Lung (tissue), 12 donors: Measurements from ENCODE around the gene STT3B. TPM values are rescaled to one million over a fixed set of nuclear protein-coding genes. Genes with fewer than 3 reads are reported as not detected.
A peak's percentile ranks its signal among the peaks of the same experiment; 100 is the strongest.

Experiments used
- ATAC-seq: fragments of 200-7000 bp; cut with Tn5 transposase; one replicate; pipeline ENCODE4 v1.9.1; 2020; ENCODE audit warnings: moderate number of reproducible peaks; ENCODE audit not compliant: insufficient read depth, low FRiP score
- DNase-seq, 3 donors: peaks; one replicate each; pipeline ENCODE4 v3.0.0-alpha.2; 2013 to 2017
- H3K27ac ChIP-seq, 2 donors: one replicate each; pipeline ENCODE4 v1.5.1; 2013; ENCODE audit warnings: mild to moderate bottlenecking in 2 of 2, moderate library complexity in 2 of 2, control low read depth in 1 of 2, inconsistent platforms in 1 of 2, low read depth in 1 of 2, low read length in 1 of 2
- H3K27me3 ChIP-seq, 3 donors: one replicate each; pipeline ENCODE4 v1.5.1; 2013; ENCODE audit warnings: low read length in 2 of 3; ENCODE audit not compliant: control insufficient read depth in 3 of 3, insufficient read depth in 3 of 3
- H3K36me3 ChIP-seq, 4 donors: one replicate each; pipeline ENCODE4 v1.5.1; 2013; ENCODE audit warnings: low read length in 4 of 4, mild to moderate bottlenecking in 1 of 4, moderate library complexity in 1 of 4; ENCODE audit not compliant: control insufficient read depth in 4 of 4, insufficient read depth in 4 of 4
- H3K4me1 ChIP-seq, 5 donors: one replicate each; pipeline ENCODE4 v1.5.1; 2013; ENCODE audit warnings: low read length in 5 of 5, mild to moderate bottlenecking in 2 of 5, moderate library complexity in 1 of 5; ENCODE audit not compliant: control insufficient read depth in 5 of 5, insufficient read depth in 5 of 5
- H3K4me3 ChIP-seq: one replicate; pipeline ENCODE4 v1.5.1; 2013; ENCODE audit warnings: mild to moderate bottlenecking, control low read depth, moderate library complexity
- H3K9ac ChIP-seq, 2 donors: one replicate each; pipeline ENCODE4 v1.5.1; 2013; ENCODE audit warnings: low read length in 2 of 2, control low read depth in 1 of 2; ENCODE audit not compliant: insufficient read depth in 1 of 2
- H3K9me3 ChIP-seq, 4 donors: one replicate each; pipeline ENCODE4 v1.5.1; 2013; ENCODE audit warnings: low read length in 3 of 4, mild to moderate bottlenecking in 1 of 4, moderate library complexity in 1 of 4; ENCODE audit not compliant: control insufficient read depth in 4 of 4, insufficient read depth in 3 of 4
- WGBS, 2 donors: extraction: QIAGEN DNeasy Blood & Tissue Kit; methylation state at CpG; one replicate each; pipeline ENCODE4 v1.1.7; 2013; 5-methylcytosine and 5-hydroxymethylcytosine counted together
- polyA plus RNA-seq, 2 donors: library from polyadenylated mRNA; stranded (reverse); fragments of 200-250 nt; gene quantifications; one replicate each; pipeline ENCODE4 v1.2.1, GENCODE V29; 2013
- total RNA-seq, 2 donors: library from RNA; depleted of rRNA in 1 of 2; stranded (reverse); fragments of >200 nt in 1 of 2; gene quantifications; one replicate each; pipeline ENCODE4 v1.2.1, GENCODE V29; 2014 to 2021
- TF ChIP-seq, protein P1 (sequence below): IDR thresholded peaks from 2 replicates; pipeline ENCODE4 v1.5.1; 2012; ENCODE audit warnings: mild to moderate bottlenecking; ENCODE audit errors: control extremely low read depth, extremely low read depth
- donor health status: control.
- donor health status: control.
- donor health status: Bipolar disorder and iron deficiency.
- donor health status: healthy.
- donor health status: DM: yes; HTN: yes; CAD: no.

STT3B gene
- total and polyA plus RNA-seq, 4 donors, result 39.3 to 217 (median 85.5) TPM

DNA sequence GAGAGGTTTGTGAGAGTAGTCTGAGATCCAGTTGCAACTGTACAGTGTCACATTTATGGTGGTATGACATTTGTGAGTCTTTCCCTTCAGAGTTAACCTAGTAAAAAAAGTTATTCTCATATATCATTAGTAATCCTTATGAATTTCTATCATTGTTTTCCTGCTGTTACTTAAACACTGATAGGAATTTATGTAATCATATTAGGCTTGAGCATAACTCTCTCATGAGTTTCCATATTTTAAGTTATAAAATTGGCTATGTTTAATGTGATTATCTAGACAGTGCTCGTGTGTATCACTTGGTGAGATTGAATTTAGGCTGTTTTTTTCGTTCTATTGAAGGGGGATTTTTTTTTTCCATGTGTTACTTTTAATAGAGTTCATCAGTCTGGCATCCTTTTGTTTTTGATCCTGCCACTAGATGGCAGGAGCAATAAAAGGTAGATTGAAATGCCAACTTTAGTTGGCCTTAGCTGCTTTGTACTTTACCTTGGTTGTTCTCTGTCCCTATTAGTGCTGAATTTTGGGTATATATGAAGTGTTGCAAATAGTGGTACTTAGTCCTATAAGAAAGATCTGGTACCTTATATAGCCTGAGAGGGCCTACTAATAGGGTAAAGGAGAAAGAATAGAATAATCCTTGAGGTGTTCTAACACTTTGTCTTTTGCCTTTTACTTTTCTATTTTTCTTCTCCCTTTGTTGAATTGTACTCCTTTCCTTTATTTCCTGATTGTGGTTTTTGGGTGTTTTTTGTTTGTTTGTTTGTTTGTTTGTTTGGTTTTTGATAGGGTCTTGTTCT lies 17.9 kb downstream of the STT3B start:
- TF ChIP-seq, protein P1, sequence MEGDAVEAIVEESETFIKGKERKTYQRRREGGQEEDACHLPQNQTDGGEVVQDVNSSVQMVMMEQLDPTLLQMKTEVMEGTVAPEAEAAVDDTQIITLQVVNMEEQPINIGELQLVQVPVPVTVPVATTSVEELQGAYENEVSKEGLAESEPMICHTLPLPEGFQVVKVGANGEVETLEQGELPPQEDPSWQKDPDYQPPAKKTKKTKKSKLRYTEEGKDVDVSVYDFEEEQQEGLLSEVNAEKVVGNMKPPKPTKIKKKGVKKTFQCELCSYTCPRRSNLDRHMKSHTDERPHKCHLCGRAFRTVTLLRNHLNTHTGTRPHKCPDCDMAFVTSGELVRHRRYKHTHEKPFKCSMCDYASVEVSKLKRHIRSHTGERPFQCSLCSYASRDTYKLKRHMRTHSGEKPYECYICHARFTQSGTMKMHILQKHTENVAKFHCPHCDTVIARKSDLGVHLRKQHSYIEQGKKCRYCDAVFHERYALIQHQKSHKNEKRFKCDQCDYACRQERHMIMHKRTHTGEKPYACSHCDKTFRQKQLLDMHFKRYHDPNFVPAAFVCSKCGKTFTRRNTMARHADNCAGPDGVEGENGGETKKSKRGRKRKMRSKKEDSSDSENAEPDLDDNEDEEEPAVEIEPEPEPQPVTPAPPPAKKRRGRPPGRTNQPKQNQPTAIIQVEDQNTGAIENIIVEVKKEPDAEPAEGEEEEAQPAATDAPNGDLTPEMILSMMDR, result peak; percentile 39

DNA sequence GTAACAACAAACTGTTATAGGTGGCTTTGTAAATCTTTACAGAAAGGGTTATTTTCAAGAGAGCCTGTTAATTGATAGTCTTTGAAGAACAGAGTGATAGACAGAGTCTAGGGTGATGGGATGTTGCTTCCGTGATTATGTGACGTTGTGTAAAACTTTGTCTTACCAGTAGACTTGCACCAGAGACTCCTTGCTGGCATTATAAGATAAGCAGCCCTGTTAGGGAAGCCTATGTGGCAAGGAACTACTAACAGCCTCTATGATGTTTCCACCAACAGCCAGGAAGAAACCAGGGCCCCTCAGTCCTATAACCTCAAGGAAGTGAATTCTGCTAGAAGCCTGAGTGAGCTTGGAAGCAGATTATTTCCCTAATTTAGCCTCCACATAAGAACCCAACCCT lies 18.9 kb downstream of the STT3B start:
- Histone ChIP-seq H3K27me3 (no peaks in the 10 kb centered on the region), H3K36me3 (no peaks in the 10 kb centered on the region), H3K9me3 (no peaks in the 10 kb centered on the region), H3K9ac (no peak overlapping the region), H3K4me1 (peaks cover 0 to 15% (median 5%) of the 10 kb centered on the region in 5 donors), H3K27ac (no peak overlapping the region), H3K4me3 (no peak overlapping the region)
- ATAC-seq (no peak), DNase-seq (no peak)
- TF ChIP-seq, protein P1, result no peak
- WGBS, 2 donors, result 58 to 90% methylated on average over 2 of the region's 2 CpGs

More for the DNA sequence above, 17.9 kb downstream of the STT3B start:
- H3K4me3 ChIP-seq, result no peak overlapping the region
- H3K36me3 ChIP-seq, result no peaks in the 10 kb centered on the region
- DNase-seq (peak in 2 of 3 donors; percentile 39 to 45), ATAC-seq (no peak)
- no peak overlapping the region for H3K27ac ChIP-seq
- peaks cover 0 to 22% (median 7%) of the 10 kb centered on the region in 5 donors for H3K4me1 ChIP-seq
- no peaks in the 10 kb centered on the region for H3K9me3 ChIP-seq
- H3K27me3 ChIP-seq, result no peaks in the 10 kb centered on the region
- no peak overlapping the region for H3K9ac ChIP-seq
- 7 to 12% methylated on average over 2 of the region's 2 CpGs for WGBS, 2 donors

DNA sequence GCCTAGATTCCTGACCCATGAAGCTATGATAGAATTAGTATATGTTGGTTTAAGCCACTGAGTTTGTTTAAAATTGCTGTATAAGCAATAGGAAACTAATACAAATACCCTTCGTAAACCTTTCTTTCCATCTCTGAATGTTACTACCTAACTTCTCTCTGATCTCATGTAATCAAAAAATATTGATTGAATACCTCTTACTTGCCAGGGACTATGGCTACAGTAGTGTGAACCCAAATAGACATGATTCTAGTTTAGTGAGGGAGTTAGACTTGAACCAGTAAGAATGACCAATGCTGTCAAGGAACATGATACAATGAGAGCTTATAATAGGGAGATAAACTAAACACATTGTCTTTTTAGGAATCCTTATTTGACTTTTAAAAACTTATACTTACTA lies 19.4 kb downstream of the STT3B start:
- 90 to 93% methylated on average over 1 of the region's 1 CpG for WGBS, 2 donors
- H3K4me1 ChIP-seq, result peaks cover 0 to 15% (median 5%) of the 10 kb centered on the region in 5 donors
- TF ChIP-seq, protein P1, result no peak
- H3K27ac ChIP-seq, result no peak overlapping the region
- no peaks in the 10 kb centered on the region for H3K9me3 ChIP-seq
- DNase-seq (no peak), ATAC-seq (no peak)
- H3K4me3 ChIP-seq, result no peak overlapping the region
- no peak overlapping the region for H3K9ac ChIP-seq
- H3K36me3 ChIP-seq, result no peaks in the 10 kb centered on the region
- no peaks in the 10 kb centered on the region for H3K27me3 ChIP-seq
